ENCODE data around the gene GREB1. TPM values are rescaled to one million over a fixed set of nuclear protein-coding genes. Genes with fewer than 3 reads are reported as not detected.

Gene GREB1
- total RNA-seq, 1 experiment from 2014 or later, result 0.37 TPM

DNA sequence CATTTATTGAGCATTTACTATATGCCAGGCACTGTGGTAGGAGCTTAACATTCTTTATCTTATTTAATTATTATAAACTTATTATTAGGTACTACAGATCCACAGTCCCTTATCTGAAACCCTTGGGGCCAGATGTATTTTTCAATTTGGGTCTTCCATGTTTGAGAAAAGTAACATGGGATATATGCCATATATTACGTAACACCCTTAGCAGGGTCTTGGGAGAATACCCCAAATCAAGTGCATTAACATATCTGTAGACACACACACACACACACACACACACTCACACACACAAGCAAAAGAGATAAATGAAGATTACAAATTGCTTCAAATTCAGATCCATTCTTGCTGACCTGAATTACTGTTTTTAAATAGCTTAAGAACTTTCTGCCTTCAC lies 122.4 kb downstream of the GREB1 start:
- Histone ChIP-seq H3K4me1 (replicated peaks; ENCODE audit: insufficient read depth) (peaks cover 41% of the 10 kb centered on the region), H3K27me3 (ENCODE audit: insufficient read depth, low read depth) (peaks cover 21% of the 10 kb centered on the region), H3K36me3 (ENCODE audit: low read depth) (no peaks in the 10 kb centered on the region), H3K79me2 (ENCODE audit: low read depth) (no peaks in the 10 kb centered on the region), H3K4me2 (peak overlapping the region; percentile 69), H2AFZ (peak overlapping the region; percentile 60), H3K9me3 (ENCODE audit: insufficient read depth, low read depth) (no peaks in the 10 kb centered on the region; the same call in 1 of the 2 replicates), H3F3A (ENCODE audit: insufficient read depth, low read depth) (peaks cover 24% of the 10 kb centered on the region), H3K27ac (no peak overlapping the region), H4K20me1 (ENCODE audit: insufficient read depth) (no peaks in the 10 kb centered on the region), H3K4me3 (peak overlapping the region; percentile 14; the same call in 1 of the 2 replicates), H3K9me2 (ENCODE audit: insufficient read depth) (no peaks in the 10 kb centered on the region)
- ChIA-PET POLR2A (ENCODE audit: unreplicated experiment) (no interaction called here), CTCF (no interaction called here)
- BruUV-seq (replicated peaks), result no TSS peak
- intact Hi-C loops (cut with micrococcal nuclease; ENCODE audit: unreplicated experiment), result no loop called here
- TF ChIP-seq, protein P1, sequence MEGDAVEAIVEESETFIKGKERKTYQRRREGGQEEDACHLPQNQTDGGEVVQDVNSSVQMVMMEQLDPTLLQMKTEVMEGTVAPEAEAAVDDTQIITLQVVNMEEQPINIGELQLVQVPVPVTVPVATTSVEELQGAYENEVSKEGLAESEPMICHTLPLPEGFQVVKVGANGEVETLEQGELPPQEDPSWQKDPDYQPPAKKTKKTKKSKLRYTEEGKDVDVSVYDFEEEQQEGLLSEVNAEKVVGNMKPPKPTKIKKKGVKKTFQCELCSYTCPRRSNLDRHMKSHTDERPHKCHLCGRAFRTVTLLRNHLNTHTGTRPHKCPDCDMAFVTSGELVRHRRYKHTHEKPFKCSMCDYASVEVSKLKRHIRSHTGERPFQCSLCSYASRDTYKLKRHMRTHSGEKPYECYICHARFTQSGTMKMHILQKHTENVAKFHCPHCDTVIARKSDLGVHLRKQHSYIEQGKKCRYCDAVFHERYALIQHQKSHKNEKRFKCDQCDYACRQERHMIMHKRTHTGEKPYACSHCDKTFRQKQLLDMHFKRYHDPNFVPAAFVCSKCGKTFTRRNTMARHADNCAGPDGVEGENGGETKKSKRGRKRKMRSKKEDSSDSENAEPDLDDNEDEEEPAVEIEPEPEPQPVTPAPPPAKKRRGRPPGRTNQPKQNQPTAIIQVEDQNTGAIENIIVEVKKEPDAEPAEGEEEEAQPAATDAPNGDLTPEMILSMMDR (conservative IDR thresholded peaks at IDR 0.05), result no peak
- no peak for TF ChIP-seq EZH2 (IDR thresholded peaks at IDR 0.05; ENCODE audit: low read depth)
- DNase-seq, result no peak

GRCh38 chr2:11656671-11657101 lies 122.8 kb downstream of the GREB1 start:
- H3K4me1 ChIP-seq (replicated peaks; ENCODE audit: insufficient read depth), result peaks cover 41% of the 10 kb centered on the region
- H2AFZ ChIP-seq, result peak overlapping the region; percentile 60
- no peaks in the 10 kb centered on the region for H4K20me1 ChIP-seq (ENCODE audit: insufficient read depth)
- peaks cover 26% of the 10 kb centered on the region for H3F3A ChIP-seq (ENCODE audit: insufficient read depth, low read depth)
- CTCF ChIA-PET, result no interaction called here
- no peaks in the 10 kb centered on the region for H3K79me2 ChIP-seq (ENCODE audit: low read depth)
- no TSS peak for BruUV-seq (replicated peaks)
- peaks cover 26% of the 10 kb centered on the region for H3K27me3 ChIP-seq (ENCODE audit: insufficient read depth, low read depth)
- no peaks in the 10 kb centered on the region for H3K9me2 ChIP-seq (ENCODE audit: insufficient read depth)
- DNase-seq, result peak; percentile 33 to 77
- H3K4me3 ChIP-seq, result peak overlapping the region; percentile 14; the same call in 1 of the 2 replicates
- no peaks in the 10 kb centered on the region; the same call in 1 of the 2 replicates for H3K9me3 ChIP-seq (ENCODE audit: insufficient read depth, low read depth)
- H3K4me2 ChIP-seq, result peak overlapping the region; percentile 69
- H3K36me3 ChIP-seq (ENCODE audit: low read depth), result no peaks in the 10 kb centered on the region
- TF ChIP-seq, protein P1 (conservative IDR thresholded peaks at IDR 0.05), result no peak
- no peak for TF ChIP-seq EZH2 (IDR thresholded peaks at IDR 0.05; ENCODE audit: low read depth)
- intact Hi-C loops (cut with micrococcal nuclease; ENCODE audit: unreplicated experiment), result no loop called here
- POLR2A ChIA-PET (ENCODE audit: unreplicated experiment), result no interaction called here
- H3K27ac ChIP-seq, result no peak overlapping the region

- no peak for TF ChIP-seq EZH2 (IDR thresholded peaks at IDR 0.05; ENCODE audit: low read depth)
- TF ChIP-seq, protein P1 (conservative IDR thresholded peaks at IDR 0.05), result no peak
- no peaks in the 10 kb centered on the region for H3K9me2 ChIP-seq (ENCODE audit: insufficient read depth)
- no peaks in the 10 kb centered on the region for H3K79me2 ChIP-seq (ENCODE audit: low read depth)
- H4K20me1 ChIP-seq (ENCODE audit: insufficient read depth), result no peaks in the 10 kb centered on the region
- no peak overlapping the region for H3K4me3 ChIP-seq
- no peaks in the 10 kb centered on the region for H3K36me3 ChIP-seq (ENCODE audit: low read depth)
- no peaks in the 10 kb centered on the region; the same call in 1 of the 2 replicates for H3K9me3 ChIP-seq (ENCODE audit: insufficient read depth, low read depth)
- H2AFZ ChIP-seq, result no peak overlapping the region
- no peak overlapping the region for H3K27ac ChIP-seq
- DNase-seq, result no peak
- ChIA-PET POLR2A (ENCODE audit: unreplicated experiment) (no interaction called here), CTCF (no interaction called here)
- peaks cover 26% of the 10 kb centered on the region for H3F3A ChIP-seq (ENCODE audit: insufficient read depth, low read depth)
- H3K27me3 ChIP-seq (ENCODE audit: insufficient read depth, low read depth), result peaks cover 29% of the 10 kb centered on the region
- no TSS peak for BruUV-seq (replicated peaks)
- peak overlapping the region; percentile 69 for H3K4me2 ChIP-seq
- H3K4me1 ChIP-seq (replicated peaks; ENCODE audit: insufficient read depth), result peaks cover 41% of the 10 kb centered on the region
- intact Hi-C loops (cut with micrococcal nuclease; ENCODE audit: unreplicated experiment), result no loop called here
Observed at GRCh38 chr2:11657195-11657594, 123.3 kb downstream of the GREB1 start.
